NCI-H82 treated with DMSO at 0.1 percent for 48 hours (cell line): Measurements from ENCODE around the gene ALG9.

ENCODE experiments used
- DNase-seq: peaks from one replicate; lab custom pipeline; 2025; ENCODE audit not compliant: unreplicated experiment; lab: John Stamatoyannopoulos, UW

ALG9 gene, protein sequence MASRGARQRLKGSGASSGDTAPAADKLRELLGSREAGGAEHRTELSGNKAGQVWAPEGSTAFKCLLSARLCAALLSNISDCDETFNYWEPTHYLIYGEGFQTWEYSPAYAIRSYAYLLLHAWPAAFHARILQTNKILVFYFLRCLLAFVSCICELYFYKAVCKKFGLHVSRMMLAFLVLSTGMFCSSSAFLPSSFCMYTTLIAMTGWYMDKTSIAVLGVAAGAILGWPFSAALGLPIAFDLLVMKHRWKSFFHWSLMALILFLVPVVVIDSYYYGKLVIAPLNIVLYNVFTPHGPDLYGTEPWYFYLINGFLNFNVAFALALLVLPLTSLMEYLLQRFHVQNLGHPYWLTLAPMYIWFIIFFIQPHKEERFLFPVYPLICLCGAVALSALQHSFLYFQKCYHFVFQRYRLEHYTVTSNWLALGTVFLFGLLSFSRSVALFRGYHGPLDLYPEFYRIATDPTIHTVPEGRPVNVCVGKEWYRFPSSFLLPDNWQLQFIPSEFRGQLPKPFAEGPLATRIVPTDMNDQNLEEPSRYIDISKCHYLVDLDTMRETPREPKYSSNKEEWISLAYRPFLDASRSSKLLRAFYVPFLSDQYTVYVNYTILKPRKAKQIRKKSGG

DNA sequence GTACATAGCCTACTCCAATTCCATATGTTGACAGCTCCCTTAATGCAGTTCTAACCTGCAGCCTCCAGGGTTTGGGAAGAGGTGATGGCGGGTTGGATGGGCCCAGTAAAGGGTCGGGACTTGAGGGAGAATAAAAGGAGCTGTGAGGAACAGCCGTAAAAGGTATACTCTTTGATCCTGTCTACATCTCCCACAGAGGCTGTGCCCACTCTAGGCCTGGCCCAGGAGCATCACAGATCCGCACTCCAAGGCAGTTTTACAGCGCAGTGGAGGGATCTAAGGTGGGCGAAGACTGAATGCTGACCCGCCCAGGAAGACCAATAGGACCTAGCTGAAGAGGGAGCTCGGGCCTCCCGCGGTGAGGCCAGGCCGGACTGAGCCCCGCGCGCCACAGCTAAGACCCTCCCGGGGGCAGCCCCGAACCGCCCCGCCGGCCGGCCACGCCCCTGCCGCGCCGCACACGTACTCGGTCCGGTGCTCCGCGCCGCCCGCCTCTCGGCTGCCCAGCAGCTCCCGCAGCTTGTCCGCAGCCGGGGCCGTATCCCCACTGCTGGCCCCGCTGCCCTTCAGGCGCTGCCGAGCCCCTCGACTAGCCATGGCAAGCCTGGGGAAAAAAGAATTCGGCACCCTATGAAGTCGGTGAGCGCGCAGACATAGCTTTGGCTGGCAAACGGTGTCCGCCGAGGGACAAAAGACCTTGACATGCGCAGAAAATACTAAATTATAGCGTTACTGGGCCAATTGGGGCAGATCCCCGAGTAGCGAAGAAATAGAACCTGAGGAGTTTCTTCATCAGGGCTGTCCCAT is at the start of gene ALG9:
TSS of gene ALG9 (minus strand) at position 696 of the 807 bp plus-strand sequence. CDS start at position 597, 99 bp downstream.
- DNase-seq: peak; percentile 59

DNA sequence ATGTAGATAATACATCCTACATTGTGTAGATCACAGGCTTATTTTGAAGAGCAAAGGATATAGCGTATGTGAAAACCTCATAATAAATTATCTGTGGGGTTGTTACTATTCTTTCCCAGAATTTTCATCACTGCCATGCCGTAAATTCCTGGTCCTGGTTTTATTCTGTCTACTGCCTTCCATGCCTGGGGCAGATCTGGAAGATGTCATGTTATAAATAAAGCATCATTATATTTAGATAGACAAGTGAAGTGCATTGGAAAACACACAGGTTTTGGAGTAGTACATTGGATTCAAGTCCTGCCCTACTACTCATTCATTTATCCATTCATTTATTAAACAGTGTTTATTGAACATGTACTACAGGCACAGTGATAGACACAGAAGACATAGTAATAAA is 49.5 kb upstream of the ALG9 start:
- no peak for DNase-seq

DNA sequence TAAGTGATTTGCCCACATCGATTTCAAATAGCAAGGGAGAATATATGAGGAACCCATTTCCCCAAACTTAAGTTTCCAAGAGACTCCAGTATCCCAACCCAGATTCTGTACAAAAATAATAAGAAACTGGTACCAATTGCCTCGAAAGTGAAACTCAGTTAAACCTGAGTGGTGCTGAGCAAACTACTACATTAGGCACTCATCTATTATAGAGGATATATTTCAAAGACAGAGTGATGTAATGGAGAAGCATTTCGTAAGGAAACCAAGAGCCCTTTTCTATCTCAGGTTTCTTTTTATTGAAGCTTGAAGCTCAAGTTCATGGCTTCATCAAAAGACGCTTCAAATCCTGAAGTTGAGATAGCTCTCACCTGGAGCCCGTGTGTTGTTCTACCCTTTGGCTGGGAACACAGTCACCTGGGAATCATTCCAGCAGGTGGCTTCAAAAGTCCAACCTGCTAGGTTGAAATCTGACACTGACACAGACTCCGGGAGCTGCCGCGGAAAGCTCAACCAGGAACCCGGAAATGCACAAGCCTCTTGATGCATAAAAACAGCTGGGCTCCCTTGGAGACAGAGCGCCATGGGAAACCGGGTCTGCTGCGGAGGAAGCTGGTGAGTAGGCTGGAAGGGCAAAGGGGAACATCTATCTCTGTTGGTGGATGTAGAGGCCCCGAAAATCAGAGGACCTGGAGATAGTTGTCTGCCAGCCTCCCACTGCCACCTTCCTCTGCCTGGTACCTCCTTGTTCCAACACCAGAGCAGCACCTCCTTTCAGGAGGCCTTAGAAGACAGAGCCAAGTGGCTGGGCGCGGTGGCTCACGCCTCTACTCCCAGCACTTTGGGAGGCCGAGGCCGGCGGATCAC is 47.2 kb upstream of the ALG9 start, which contains the start of gene C11orf52:
TSS of gene C11orf52 (plus strand) at position 524 of the 867 bp plus-strand sequence. CDS start at position 584, 60 bp downstream.
- no peak for DNase-seq

DNA sequence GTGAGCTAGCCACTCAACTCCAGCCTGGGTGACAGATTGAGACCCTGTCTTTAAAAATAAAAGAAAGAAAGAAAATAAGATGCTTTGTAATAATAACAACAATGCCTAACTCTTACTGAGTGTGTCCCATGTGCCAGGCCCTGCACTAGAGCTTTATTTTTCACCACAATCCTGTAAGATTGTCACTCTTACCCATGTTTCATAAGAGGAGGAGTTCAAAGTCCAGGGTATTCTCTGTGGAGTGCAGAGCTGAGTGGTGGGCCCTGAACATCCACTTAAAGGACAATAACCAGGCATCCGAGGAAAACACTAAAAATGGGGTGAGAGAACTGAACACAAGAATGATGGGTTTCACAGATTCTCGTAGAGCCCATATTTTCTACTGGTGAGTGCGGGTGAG is 46.4 kb upstream of the ALG9 start:
- no peak for DNase-seq

DNA sequence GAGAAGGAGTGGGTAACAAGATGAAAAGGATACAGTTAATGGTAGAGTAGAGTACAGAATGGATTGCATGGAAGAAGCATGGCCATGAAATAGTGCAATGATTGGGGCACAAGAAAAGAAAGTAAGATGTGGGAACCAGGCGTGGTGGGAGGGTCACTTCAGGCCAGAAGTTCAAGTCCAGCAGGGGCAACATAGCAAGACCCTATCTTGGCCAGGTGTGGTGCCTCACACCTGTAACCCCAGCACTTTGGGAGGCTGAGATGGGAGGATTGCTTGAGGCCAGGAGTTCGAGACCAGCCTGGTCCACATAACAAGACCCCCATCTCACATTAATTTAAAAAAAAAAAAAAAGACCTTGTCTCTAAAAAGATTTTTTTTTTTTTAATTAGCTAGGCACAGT is 45.9 kb upstream of the ALG9 start:
- no peak for DNase-seq

DNA sequence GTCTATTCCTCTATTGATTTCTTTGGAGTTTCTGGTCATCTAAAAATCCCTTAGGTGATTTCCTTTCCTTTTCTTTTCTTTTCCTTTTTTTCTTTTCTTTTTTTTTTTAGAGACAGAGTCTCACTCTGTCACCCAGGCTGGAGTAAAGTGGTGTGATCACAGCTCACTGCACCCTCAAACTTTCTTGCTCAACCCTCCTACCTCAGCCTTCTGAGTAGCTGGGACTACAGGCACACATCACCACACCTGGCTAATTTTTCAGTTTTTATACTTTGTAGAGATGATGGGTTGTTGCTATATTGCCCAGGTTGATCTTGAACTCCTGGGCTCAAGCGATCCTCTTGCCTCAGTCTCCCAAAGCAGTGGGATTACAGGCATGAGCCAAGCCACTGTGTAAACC is 45.4 kb upstream of the ALG9 start:
- DNase-seq: no peak

DNA sequence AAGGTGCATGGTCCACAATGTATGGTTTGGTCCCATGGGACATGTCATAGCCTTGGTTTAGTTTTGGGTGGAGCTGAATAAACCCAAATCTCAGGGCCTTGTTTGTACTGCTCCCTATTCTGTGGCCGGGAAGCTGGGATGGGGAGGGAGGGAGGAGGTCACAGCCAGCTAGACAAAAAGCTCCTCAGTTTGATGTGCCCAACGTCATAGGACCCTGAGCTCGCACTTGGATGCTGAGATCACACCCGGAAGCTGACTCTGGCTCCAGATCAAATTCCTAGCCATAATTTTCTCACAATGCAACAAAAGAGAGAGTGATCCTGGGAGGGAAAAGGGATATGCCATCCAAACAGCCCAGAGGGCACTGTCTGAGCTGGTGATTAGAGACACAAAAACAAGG is 42.6 kb upstream of the ALG9 start:
- no peak for DNase-seq

DNA sequence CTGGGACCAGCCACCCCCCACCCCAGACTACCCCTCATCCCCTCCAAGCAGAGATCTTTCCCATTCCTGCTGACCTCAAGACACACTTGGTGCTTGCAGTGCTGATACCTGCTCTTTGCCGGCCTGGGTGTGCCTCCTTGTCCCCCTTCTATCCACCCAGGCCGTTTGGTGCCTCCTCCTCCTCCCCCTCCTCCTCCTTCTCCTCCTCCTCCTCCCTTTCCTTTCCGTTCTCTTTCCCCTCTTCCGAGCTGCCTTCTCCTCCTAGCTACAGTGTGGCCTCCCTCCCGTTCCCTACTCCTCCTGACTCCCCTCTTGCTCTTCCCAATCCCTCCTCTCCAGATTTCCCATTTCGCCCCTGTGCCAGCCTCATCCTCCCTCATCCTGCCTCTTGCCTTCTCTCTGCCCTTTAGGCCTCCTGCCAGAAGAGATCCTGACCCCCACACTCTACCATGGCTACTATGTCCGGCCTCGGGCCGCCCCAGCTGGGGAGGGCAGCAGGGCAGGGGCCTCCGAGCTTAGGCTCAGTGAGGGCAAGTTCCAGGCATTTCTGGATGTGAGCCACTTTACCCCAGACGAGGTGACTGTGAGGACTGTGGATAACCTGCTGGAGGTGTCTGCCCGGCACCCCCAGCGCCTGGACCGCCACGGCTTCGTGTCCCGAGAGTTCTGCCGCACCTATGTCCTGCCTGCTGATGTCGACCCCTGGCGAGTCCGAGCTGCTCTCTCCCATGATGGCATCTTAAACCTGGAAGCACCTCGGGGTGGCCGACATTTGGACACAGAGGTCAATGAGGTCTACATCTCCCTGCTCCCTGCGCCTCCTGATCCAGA is 41.9 kb upstream of the ALG9 start:
- no peak for DNase-seq

DNA sequence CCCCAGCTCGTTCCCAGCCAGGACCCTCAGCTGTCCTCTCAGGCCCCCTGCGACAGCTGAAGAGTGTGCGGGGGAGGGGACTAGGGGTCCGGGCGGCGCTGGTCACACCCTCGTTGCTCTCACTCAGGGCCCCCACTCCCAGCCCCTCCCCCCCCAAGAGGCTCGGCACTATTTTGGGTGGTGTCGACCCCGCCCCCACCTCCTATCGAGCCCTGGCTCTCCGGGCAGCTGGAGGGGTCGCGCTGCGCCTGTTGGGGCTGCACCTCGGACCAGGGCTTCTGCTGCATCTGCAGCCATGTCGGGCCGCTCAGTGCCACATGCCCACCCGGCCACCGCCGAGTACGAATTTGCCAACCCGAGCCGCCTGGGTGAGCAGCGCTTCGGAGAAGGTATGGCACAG is 41.2 kb upstream of the ALG9 start, which contains the start of gene HSPB2:
TSS of gene HSPB2 (plus strand) at position 200 of the 400 bp plus-strand sequence. CDS start at position 296, 96 bp downstream.
- no peak for DNase-seq

DNA sequence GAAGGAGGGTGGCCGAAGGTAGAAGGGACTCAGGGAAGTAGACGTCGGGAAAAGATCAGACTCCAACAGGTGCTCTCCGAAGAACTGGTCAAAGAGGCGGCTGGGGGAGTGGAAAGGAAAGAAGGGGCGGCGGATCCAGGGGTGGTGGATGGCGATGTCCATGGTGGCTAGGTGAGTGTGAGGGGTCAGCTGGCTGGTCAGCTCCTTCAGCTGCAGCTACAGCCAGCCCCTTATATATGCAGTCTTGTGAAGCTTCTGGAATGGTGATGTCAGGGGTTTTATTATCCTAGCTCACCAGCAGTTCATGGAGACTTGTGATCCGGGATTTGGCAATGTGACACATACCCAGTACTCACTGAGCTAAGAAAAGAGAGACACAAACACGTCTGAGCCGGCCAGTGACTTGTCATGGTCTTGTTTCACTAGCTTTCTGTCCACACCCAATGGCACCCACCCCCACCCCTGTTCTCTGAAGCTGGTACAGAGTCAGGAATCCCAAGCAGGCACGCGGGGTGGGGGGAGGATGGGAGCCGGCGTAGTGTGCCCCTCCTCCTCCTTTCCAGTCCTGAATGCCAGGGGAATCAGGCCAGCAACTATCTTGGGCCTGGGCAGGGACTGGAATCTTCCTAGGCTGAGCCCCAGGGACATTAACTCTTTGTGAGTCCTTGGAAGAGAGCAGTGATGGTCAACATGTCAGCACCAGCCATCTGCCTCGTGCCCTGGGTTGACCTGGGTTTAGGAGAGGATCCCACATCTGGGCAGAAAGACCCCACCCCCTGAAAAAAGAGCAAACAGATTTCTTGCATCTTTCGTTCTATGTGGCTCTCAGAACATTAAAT is 40.4 kb upstream of the ALG9 start, which contains the start of gene CRYAB:
TSS of gene CRYAB (minus strand) at position 208 of the 839 bp plus-strand sequence. CDS start at position 162, 46 bp downstream.
- no peak for DNase-seq

DNA sequence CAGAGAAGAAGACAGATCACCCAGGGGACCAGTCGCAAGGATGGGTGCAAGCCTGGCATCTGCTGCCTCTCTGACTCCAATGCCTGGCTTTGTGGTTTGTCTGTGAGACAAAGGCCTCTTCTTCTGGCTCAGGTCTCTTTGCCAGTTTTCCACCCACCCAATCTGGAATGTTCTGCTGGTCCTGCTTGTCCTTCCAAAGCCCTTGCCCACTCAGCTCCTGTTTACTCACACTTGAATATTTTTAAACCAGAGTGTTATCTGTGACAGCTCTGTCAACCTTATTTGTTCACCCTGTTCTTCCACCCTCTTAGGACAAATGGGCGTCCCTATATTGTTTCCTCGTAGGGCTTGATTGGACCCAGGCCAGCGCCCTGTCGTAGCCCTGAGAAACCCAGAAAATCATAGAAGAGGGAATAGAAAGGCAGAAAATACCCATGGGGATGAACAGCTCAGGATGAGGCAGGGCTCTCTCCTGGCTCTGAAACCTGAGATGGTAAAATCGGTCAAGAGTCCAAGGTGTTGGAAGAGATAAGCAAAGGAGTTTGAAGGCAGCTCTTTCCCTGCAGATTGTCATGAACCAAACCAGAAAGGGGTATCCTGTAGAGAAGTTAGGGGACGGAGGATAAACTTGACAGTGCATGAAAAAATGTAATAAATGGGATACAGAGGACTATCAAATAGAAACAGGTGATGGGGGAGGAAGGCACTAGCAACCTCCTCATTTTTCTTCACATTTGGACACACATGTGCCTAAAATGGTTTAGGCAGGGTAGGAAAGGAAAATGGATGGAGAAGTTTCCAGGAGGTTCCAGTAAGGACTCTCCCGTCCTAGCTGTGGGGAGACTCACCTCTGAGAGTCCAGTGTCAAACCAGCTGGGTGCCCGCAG is 39.5 kb upstream of the ALG9 start:
- no peak for DNase-seq

DNA sequence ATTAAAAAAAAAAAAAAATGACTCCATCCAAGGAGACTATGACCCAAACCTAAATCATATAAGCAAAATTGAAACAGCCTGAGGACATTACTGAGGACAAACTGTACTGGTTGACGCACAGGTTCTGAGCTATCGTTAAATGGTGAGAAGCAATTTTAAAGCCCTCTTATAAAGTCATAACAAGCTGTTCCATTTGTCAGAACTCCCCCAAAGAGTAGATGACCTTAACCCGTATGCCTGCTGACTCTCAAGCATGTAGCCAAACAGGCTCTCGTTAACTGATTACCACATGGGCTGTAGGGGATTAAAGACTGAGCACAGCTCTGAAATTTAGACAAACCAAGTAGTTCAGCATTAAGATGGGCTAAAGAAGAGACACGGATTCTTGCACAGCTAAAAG is 38.0 kb upstream of the ALG9 start:
- DNase-seq: no peak

DNA sequence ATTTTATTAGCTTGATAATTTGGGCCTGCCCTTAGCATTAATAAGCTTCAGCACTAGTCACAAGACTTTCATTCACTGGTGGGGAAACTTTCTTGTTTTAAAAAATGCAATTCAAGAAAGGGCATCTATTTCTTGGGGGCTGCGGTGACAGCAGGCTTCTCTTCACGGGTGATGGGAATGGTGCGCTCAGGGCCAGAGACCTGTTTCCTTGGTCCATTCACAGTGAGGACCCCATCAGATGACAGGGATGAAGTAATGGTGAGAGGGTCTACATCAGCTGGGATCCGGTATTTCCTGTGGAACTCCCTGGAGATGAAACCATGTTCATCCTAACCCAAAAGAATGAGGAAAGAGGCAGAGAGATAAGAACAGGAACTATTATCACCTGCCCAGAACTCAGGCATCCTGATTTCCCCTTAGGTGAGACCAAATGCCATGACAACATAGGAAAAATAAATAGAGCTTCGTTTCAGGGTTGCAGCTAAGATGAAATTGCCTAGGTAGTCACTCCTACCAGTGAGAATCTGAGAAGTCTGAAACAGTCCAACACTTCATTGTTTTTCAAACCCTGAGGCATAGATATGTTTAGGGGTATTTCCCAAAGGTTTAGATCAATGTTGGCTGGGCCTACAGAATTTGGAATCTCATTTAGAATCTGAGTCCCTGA is 37.4 kb upstream of the ALG9 start:
- DNase-seq: no peak

DNA sequence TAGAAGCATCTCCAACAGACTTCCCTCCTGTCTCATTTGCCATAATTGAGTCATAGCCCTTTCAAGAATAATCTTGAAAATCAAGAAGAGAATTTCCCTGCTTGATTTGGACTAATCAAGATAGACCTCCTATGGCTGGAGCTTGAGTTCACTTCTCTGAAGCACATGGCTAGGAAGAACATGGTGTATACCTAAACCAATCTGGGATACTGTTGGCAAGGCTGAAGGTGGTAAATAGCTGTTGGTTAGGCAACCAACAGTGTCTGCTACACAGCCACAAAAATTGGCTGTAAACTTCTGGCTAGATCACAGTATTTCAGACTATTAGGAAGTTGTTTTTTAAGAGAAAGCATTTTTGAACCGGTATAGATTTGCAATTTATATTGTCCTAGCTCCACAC is 35.3 kb upstream of the ALG9 start:
- DNase-seq: no peak

DNA sequence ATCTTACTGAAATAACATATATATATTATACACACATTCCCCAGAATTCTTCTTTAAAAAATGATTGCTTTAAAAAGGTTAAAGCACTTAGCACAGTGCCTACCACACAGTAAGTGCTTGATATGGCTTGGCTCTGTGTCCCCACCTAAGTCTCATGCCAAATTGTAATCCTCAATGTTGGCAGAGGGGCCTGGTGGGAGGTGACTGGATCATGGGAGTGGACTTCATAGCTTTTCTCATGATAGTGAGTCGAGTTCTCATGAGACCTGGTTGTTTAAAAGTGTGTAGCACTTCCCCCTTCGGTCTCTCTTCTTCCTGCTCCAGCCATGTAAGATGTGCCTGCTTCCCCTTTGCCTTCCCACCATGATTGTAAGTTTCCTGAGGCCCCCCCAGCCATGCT is 34.0 kb upstream of the ALG9 start:
- DNase-seq: no peak

DNA sequence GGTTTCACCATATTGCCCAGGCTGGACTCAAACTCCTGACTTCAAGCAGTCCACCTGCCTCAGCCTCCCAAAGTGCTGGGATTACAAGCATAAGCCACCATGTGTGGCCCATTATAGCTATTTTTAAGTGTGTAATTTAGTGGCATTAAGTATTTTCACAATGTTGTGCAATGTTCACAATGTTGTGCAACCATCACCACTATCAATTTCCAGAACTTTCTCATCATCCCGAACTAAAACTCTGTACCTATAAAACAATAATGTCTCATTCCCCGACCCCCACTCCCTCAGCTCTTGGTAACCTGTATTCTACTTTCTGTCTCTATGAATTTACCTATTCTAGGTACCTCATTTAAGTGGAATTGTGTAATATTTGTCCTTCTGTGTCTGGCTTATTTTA is 15.5 kb upstream of the ALG9 start:
- DNase-seq: no peak

DNA sequence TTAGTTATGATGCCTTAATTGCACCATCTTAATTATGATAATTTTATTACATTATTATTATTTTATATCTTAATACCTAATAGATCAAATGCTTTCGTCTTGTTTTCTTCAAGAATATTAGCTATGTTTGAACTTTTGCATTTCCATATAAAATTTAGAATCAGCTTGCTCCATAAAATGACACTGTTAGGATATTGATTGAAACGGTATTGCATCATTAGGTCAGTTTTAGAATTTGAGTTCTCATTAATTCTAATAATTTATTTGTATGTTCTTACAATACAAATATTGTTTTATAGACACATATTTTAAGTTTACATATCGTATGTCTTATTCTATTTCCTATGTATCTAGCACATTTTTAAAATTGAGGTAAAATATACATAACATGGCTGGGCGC is 14.7 kb upstream of the ALG9 start:
- DNase-seq: no peak
